Thoracic aorta (tissue), 2 donors: ENCODE data around the gene EDDM3A. TPM values are rescaled to one million over a fixed set of nuclear protein-coding genes. Genes with fewer than 3 reads are reported as not detected.

Experiments used
- ATAC-seq: fragments of 150-250 bp; one replicate; pipeline ENCODE4 v1.8.0; 2017; ENCODE audit warnings: low read depth; ENCODE audit not compliant: insufficient number of reproducible peaks, low FRiP score
- DNase-seq: peaks from one replicate; pipeline ENCODE4 v3.0.0-alpha.2; 2020; ENCODE audit warnings: low spot score
- H3K27ac ChIP-seq, 2 donors: fragments of 200-600 bp; sonication (generic); 1 replicate in 1 of 2; 2 replicates in 1 of 2; pipeline ENCODE4 v1.5.1; 2016; ENCODE audit warnings: mild to moderate bottlenecking in 2 of 2, moderate library complexity in 2 of 2
- H3K27me3 ChIP-seq: fragments of 200-600 bp; sonication (generic); replicated peaks from 2 replicates; pipeline ENCODE4 v1.6.0; 2016; ENCODE audit warnings: mild to moderate bottlenecking; ENCODE audit not compliant: insufficient read depth
- H3K36me3 ChIP-seq: fragments of 200-600 bp; sonication (generic); one replicate; pipeline ENCODE4 v1.5.1; 2016
- H3K4me1 ChIP-seq, 2 donors: fragments of 200-600 bp; sonication (generic); 1 replicate in 1 of 2; 2 replicates in 1 of 2; pipeline versions ENCODE4 v1.5.1 to v1.6.0; 2016; ENCODE audit warnings: low read depth in 2 of 2, mild to moderate bottlenecking in 1 of 2; ENCODE audit not compliant: control insufficient read depth in 1 of 2
- H3K4me3 ChIP-seq: fragments of 200-600 bp; sonication (generic); 2 replicates; pipeline ENCODE4 v1.5.1; 2016; ENCODE audit warnings: mild to moderate bottlenecking
- H3K9me3 ChIP-seq: fragments of 200-600 bp; sonication (generic); 2 replicates; pipeline ENCODE4 v1.5.1; 2016
- CTCF ChIP-seq: fragments of 200-600 bp; sonication (generic); IDR thresholded peaks from one replicate; pipeline ENCODE4 v1.5.1; 2019; ENCODE audit warnings: antibody characterized with exemption
- total RNA-seq, 2 donors: library from RNA; depleted of rRNA; stranded (reverse); fragments of >200 nt; gene quantifications; one replicate each; pipeline versions ENCODE4 v1.1.0 to v1.2.3, GENCODE V29; 2016

The EDDM3A gene
- total RNA-seq, 2 donors from 2014 or later = not detected

- no peak for TF ChIP-seq CTCF
- no peaks in the 10 kb centered on the region for H3K9me3 ChIP-seq
- no peak overlapping the region for H3K27ac ChIP-seq
- DNase-seq (no peak), ATAC-seq (no peak)
- H3K4me3 ChIP-seq = no peak overlapping the region
- no peaks in the 10 kb centered on the region for H3K4me1 ChIP-seq
- no peaks in the 10 kb centered on the region for H3K27me3 ChIP-seq
- H3K36me3 ChIP-seq = no peaks in the 10 kb centered on the region
Measured at GRCh38 chr14:20791187-20791586, 45.5 kb downstream of the EDDM3A start.

- Histone ChIP-seq H3K36me3 (no peaks in the 10 kb centered on the region), H3K27ac (no peak overlapping the region), H3K4me1 (no peaks in the 10 kb centered on the region), H3K4me3 (no peak overlapping the region), H3K9me3 (no peaks in the 10 kb centered on the region), H3K27me3 (no peaks in the 10 kb centered on the region)
- TF ChIP-seq CTCF = no peak
- ATAC-seq = no peak
- DNase-seq = no peak
Measured at GRCh38 chr14:20791597-20791996, 45.9 kb downstream of the EDDM3A start.

GRCh38 chr14:20792556-20792955 is 46.9 kb downstream of the EDDM3A start:
- Histone ChIP-seq H3K27me3 (no peaks in the 10 kb centered on the region), H3K9me3 (no peaks in the 10 kb centered on the region), H3K36me3 (no peaks in the 10 kb centered on the region), H3K4me3 (no peak overlapping the region), H3K27ac (no peak overlapping the region), H3K4me1 (no peaks in the 10 kb centered on the region)
- no peak for TF ChIP-seq CTCF
- no peak for DNase-seq
- no peak for ATAC-seq

- ATAC-seq (no peak), DNase-seq (no peak)
- Histone ChIP-seq H3K27me3 (no peaks in the 10 kb centered on the region), H3K4me3 (no peak overlapping the region), H3K36me3 (no peaks in the 10 kb centered on the region), H3K4me1 (no peaks in the 10 kb centered on the region), H3K27ac (no peak overlapping the region), H3K9me3 (no peaks in the 10 kb centered on the region)
- TF ChIP-seq CTCF = no peak
Measured at GRCh38 chr14:20794644-20795369, 49.1 kb downstream of the EDDM3A start.

- no peak overlapping the region for H3K4me3 ChIP-seq
- no peak for DNase-seq
- no peak overlapping the region for H3K27ac ChIP-seq
- no peak for TF ChIP-seq CTCF
- no peaks in the 10 kb centered on the region for H3K36me3 ChIP-seq
- H3K27me3 ChIP-seq = no peaks in the 10 kb centered on the region
- no peak for ATAC-seq
- H3K4me1 ChIP-seq = no peaks in the 10 kb centered on the region
- H3K9me3 ChIP-seq = no peaks in the 10 kb centered on the region
Measured at GRCh38 chr14:20797164-20797563, 51.5 kb downstream of the EDDM3A start.

Other genes starting within 250 kb of the EDDM3A start
- gene RNASE10, start 240.3 kb upstream of the EDDM3A start, total RNA-seq = not detected
- not detected for gene RNASE9, start 184.8 kb upstream of the EDDM3A start, total RNA-seq
- gene RNASE11, start 157.9 kb upstream of the EDDM3A start, total RNA-seq = not detected
- gene RNASE12, start 154.5 kb upstream of the EDDM3A start, total RNA-seq = not detected
- not detected for gene OR6S1, start 104.2 kb upstream of the EDDM3A start, total RNA-seq
- 10 to 100 TPM; 45.6 to 66.4 TPM for gene RNASE4, start 61.3 kb upstream of the EDDM3A start, total RNA-seq
- 10 to 100 TPM; 13.5 to 15.7 TPM for gene ANG, start 57.1 kb upstream of the EDDM3A start, total RNA-seq
- gene EDDM3B, start 22.5 kb downstream of the EDDM3A start, total RNA-seq = not detected
- 10 to 100 TPM; 26.3 to 39.0 TPM for gene RNASE6, start 35.4 kb downstream of the EDDM3A start, total RNA-seq
- gene RNASE1, start 57.0 kb downstream of the EDDM3A start, total RNA-seq = 100 to 1,000 TPM; 537 to 922 TPM
- gene RNASE3, start 145.5 kb downstream of the EDDM3A start, total RNA-seq = not detected
- gene RNASE2, start 209.6 kb downstream of the EDDM3A start, total RNA-seq = 1 to 10 TPM; 6.9 to 7.2 TPM
- gene METTL17, start 244.1 kb downstream of the EDDM3A start, total RNA-seq = 100 to 1,000 TPM in 1 of 2 donors, 10 to 100 TPM in 1; 94.8 to 141 TPM